Caco-2 (cell line): Measurements from ENCODE around the gene SEMG1. TPM values are rescaled to one million over a fixed set of nuclear protein-coding genes. Genes with fewer than 3 reads are reported as not detected.

Source experiments
- BruUV-seq: library from RNA; stranded (reverse); fragments of 400-500 nt; replicated peaks from 2 replicates; lab custom pipeline; 2021; lab: Mats Ljungman, UMichigan
- CTCF ChIA-PET: fragments of 300-600 bp; sonication (Branson Sonifier 250); formaldehyde crosslinking; loops from one replicate; lab custom pipeline; 2022; ENCODE audit warnings: antibody characterized with exemption; lab: Charles Lee
- POLR2A ChIA-PET: fragments of 300-600 bp; sonication (Branson Sonifier 250); formaldehyde crosslinking; loops from one replicate; lab custom pipeline; 2022; ENCODE audit warnings: antibody characterized with exemption; lab: Charles Lee
- DNase-seq, 2 experiments: peaks; one replicate each; pipeline versions ENCODE4 v3.0.0 to v3.0.0-alpha.2; 2020 to 2022
- H3K27me3 ChIP-seq: replicated peaks from 2 replicates; pipeline ENCODE4 v1.6.0; 2011; ENCODE audit warnings: low read length; ENCODE audit not compliant: control insufficient read depth, insufficient read depth
- H3K36me3 ChIP-seq: 2 replicates; pipeline ENCODE4 v1.5.1; 2011; ENCODE audit warnings: low read length; ENCODE audit not compliant: control insufficient read depth, insufficient read depth
- H3K4me1 ChIP-seq: fragments of 250-450 bp; sonication (Bioruptor Pico); 2 replicates; pipeline ENCODE4 v1.5.1; 2020; ENCODE audit warnings: mild to moderate bottlenecking
- H3K4me3 ChIP-seq: 2 replicates; pipeline ENCODE4 v1.5.1; 2011; ENCODE audit warnings: low read depth, mild to moderate bottlenecking, control low read depth, low read length
- H3K9me3 ChIP-seq: fragments of 250-450 bp; sonication (Bioruptor Pico); 2 replicates; pipeline ENCODE4 v1.5.1; 2020; ENCODE audit warnings: mild to moderate bottlenecking, moderate library complexity
- H3K27ac Mint-ChIP-seq: one replicate; pipeline ENCODE4 v1.8.0; 2022; ENCODE audit warnings: mixed read lengths; ENCODE audit not compliant: unreplicated experiment
- H3K27me3 Mint-ChIP-seq: one replicate; pipeline ENCODE4 v1.8.0; 2022; ENCODE audit warnings: mixed read lengths; ENCODE audit not compliant: insufficient read depth, unreplicated experiment
- H3K36me3 Mint-ChIP-seq: one replicate; pipeline ENCODE4 v1.8.0; 2022; ENCODE audit warnings: mild to moderate bottlenecking, mixed read lengths; ENCODE audit not compliant: insufficient read depth, unreplicated experiment
- H3K4me1 Mint-ChIP-seq: one replicate; pipeline ENCODE4 v1.8.0; 2022; ENCODE audit warnings: low read depth, mixed read lengths; ENCODE audit not compliant: unreplicated experiment
- H3K4me3 Mint-ChIP-seq: one replicate; pipeline ENCODE4 v1.8.0; 2022; ENCODE audit warnings: mild to moderate bottlenecking, moderate library complexity, mixed read lengths; ENCODE audit not compliant: unreplicated experiment
- H3K9me3 Mint-ChIP-seq: one replicate; pipeline ENCODE4 v1.8.0; 2022; ENCODE audit warnings: mixed read lengths; ENCODE audit not compliant: unreplicated experiment
- intact Hi-C: fragments of 100-400 bp; cut with micrococcal nuclease; formaldehyde crosslinking; loops from one replicate; pipeline ENCODE4 v1.10.0; 2022; ENCODE audit not compliant: unreplicated experiment
- total RNA-seq: library from RNA; stranded (reverse); gene quantifications from 2 replicates; pipeline ENCODE4 v1.2.3, GENCODE V29; 2022
- TF ChIP-seq, protein P1 (sequence below), 2 experiments: fragments of 200-600 bp in 1 of 2; IDR thresholded peaks; 1 replicate in 1 of 2; 2 replicates in 1 of 2; pipeline versions ENCODE4 v1.5.1 to v1.8.0; 2011 to 2022; ENCODE audit warnings: antibody characterized with exemption in 1 of 2, control low read depth in 1 of 2, inconsistent platforms in 1 of 2, low read depth in 1 of 2, low read length in 1 of 2, mild to moderate bottlenecking in 1 of 2, moderate library complexity in 1 of 2; ENCODE audit not compliant: insufficient read depth in 1 of 2, severe bottlenecking in 1 of 2, unreplicated experiment in 1 of 2

SEMG1 gene
- total RNA-seq, 1 experiment from 2014 or later: not detected

DNA sequence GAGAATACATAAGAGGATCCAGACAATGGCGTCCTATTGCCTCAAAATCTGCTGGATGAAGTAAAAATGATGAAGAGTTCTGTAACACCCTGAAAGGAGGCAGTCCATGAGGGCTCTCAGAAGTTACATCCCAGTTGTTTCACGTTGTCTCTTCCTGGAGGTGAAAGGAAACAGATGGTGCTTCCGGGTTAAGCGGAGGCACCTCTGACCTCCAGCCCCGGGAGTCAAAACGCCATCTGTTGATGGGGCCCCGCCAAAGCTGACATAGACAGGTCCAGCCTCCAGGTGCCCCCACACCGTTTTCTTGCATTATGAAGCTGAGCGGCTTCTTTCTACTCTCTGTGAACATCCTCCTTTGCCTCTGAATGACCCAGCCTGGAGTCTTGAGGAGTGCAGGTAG is 23.8 kb downstream of the SEMG1 start:
- peaks cover 31% of the 10 kb centered on the region for H3K27me3 Mint-ChIP-seq
- Histone ChIP-seq H3K9me3 (peaks cover 14% of the 10 kb centered on the region), H3K4me1 (no peaks in the 10 kb centered on the region), H3K27me3 (no peaks in the 10 kb centered on the region), H3K36me3 (no peaks in the 10 kb centered on the region), H3K4me3 (no peak overlapping the region)
- no peak overlapping the region for H3K27ac Mint-ChIP-seq
- peaks cover 11% of the 10 kb centered on the region for H3K9me3 Mint-ChIP-seq
- TF ChIP-seq, protein P1, sequence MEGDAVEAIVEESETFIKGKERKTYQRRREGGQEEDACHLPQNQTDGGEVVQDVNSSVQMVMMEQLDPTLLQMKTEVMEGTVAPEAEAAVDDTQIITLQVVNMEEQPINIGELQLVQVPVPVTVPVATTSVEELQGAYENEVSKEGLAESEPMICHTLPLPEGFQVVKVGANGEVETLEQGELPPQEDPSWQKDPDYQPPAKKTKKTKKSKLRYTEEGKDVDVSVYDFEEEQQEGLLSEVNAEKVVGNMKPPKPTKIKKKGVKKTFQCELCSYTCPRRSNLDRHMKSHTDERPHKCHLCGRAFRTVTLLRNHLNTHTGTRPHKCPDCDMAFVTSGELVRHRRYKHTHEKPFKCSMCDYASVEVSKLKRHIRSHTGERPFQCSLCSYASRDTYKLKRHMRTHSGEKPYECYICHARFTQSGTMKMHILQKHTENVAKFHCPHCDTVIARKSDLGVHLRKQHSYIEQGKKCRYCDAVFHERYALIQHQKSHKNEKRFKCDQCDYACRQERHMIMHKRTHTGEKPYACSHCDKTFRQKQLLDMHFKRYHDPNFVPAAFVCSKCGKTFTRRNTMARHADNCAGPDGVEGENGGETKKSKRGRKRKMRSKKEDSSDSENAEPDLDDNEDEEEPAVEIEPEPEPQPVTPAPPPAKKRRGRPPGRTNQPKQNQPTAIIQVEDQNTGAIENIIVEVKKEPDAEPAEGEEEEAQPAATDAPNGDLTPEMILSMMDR (IDR thresholded peaks at IDR 0.05; ENCODE audit: insufficient read depth in 1 of 2, low read depth in 1 of 2, low read length in 1 of 2, severe bottlenecking in 1 of 2, unreplicated experiment in 1 of 2): no peak
- BruUV-seq: no TSS peak
- no peak for DNase-seq
- H3K4me1 Mint-ChIP-seq: no peaks in the 10 kb centered on the region
- ChIA-PET CTCF (interaction anchor here (0.7 to 1.8 kb wide), 3 partner anchors 60 to 210 kb away, joined by 3 to 16 read pairs (median 4); no protein-coding TSS in a partner anchor), POLR2A (no interaction called here)
- H3K36me3 Mint-ChIP-seq: no peaks in the 10 kb centered on the region
- intact Hi-C loops: no loop called here
- H3K4me3 Mint-ChIP-seq: no peak overlapping the region

DNA sequence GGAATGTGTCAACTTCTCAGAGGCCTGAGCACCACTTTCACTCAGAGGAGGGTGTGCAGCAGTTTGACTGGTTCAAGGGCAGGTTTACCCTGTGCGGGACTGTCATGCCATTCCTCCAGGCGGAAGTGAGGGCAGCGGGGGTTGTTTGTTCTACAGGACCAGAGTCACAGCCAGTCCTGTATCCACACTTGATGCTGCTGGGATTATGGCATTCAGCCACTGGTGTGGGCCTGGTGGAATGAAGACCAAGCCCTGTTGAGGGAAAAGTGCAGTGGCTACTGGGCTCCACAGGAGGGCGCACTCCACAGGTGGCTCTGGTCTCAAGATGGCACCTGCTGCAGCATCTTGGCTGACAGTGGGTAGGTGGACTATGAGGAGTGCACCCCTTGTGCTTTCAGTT is 29.2 kb downstream of the SEMG1 start:
- peaks cover 14% of the 10 kb centered on the region for H3K9me3 ChIP-seq
- no peak overlapping the region for H3K4me3 Mint-ChIP-seq
- H3K4me1 ChIP-seq: no peaks in the 10 kb centered on the region
- POLR2A ChIA-PET: no interaction called here
- H3K4me1 Mint-ChIP-seq: no peaks in the 10 kb centered on the region
- CTCF ChIA-PET: no interaction called here
- TF ChIP-seq, protein P1 (IDR thresholded peaks at IDR 0.05; ENCODE audit: insufficient read depth in 1 of 2, low read depth in 1 of 2, low read length in 1 of 2, severe bottlenecking in 1 of 2, unreplicated experiment in 1 of 2): peak; percentile 65 to 90
- peak; percentile 46 to 55 for DNase-seq
- H3K27me3 ChIP-seq: no peaks in the 10 kb centered on the region
- H3K27ac Mint-ChIP-seq: no peak overlapping the region
- no peaks in the 10 kb centered on the region for H3K36me3 ChIP-seq
- H3K36me3 Mint-ChIP-seq: no peaks in the 10 kb centered on the region
- intact Hi-C loops: loop anchor here (2.0 kb wide), 1 partner anchor 55 kb away; no protein-coding TSS in a partner anchor
- H3K4me3 ChIP-seq: no peak overlapping the region
- H3K27me3 Mint-ChIP-seq: peaks cover 32% of the 10 kb centered on the region
- BruUV-seq: no TSS peak
- peaks cover 11% of the 10 kb centered on the region for H3K9me3 Mint-ChIP-seq

DNA sequence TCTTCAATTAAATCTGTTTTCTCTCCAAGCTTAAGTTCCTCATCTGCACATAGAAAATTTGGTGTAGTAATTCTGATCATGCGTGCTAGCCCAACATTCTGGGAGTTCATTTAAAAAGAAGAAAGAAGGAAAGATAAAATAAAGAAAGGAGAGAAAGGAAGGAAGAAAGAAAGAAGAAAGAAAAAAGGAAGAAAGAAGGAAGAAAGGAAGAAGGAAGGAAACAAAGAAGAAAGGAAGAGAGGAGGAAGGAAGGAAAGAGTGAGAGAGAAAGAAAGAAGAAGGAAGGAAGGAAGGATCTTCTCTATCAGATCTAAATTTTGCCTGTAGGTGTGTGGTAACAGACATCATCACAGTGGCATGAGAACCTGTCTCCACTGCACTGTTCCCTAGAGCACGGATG is 31.3 kb downstream of the SEMG1 start:
- Histone ChIP-seq H3K27me3 (no peaks in the 10 kb centered on the region), H3K36me3 (no peaks in the 10 kb centered on the region), H3K4me1 (no peaks in the 10 kb centered on the region), H3K9me3 (peaks cover 14% of the 10 kb centered on the region), H3K4me3 (no peak overlapping the region)
- intact Hi-C loops: no loop called here
- TF ChIP-seq, protein P1 (IDR thresholded peaks at IDR 0.05; ENCODE audit: insufficient read depth in 1 of 2, low read depth in 1 of 2, low read length in 1 of 2, severe bottlenecking in 1 of 2, unreplicated experiment in 1 of 2): no peak
- H3K4me1 Mint-ChIP-seq: no peaks in the 10 kb centered on the region
- DNase-seq: no peak
- CTCF ChIA-PET: no interaction called here
- H3K27me3 Mint-ChIP-seq: peaks cover 26% of the 10 kb centered on the region
- no peak overlapping the region for H3K4me3 Mint-ChIP-seq
- H3K27ac Mint-ChIP-seq: no peak overlapping the region
- POLR2A ChIA-PET: no interaction called here
- H3K36me3 Mint-ChIP-seq: no peaks in the 10 kb centered on the region
- BruUV-seq: no TSS peak
- H3K9me3 Mint-ChIP-seq: peaks cover 11% of the 10 kb centered on the region
